ENCODE data around the gene WASL.

Gene WASL

GRCh38 chr7:123789817-123790216, 41.0 kb upstream of the WASL start:
- no peak overlapping the region for H3K4me3 ChIP-seq (ENCODE audit: low read depth, low read length)
- DNase-seq (ENCODE audit: low read depth), result no peak
- no peak for TF ChIP-seq CTCF (conservative IDR thresholded peaks at IDR 0.05; ENCODE audit: low read depth, low read length)

- TF ChIP-seq CTCF (conservative IDR thresholded peaks at IDR 0.05; ENCODE audit: low read depth, low read length), result no peak
- H3K4me3 ChIP-seq (ENCODE audit: low read depth, low read length), result no peak overlapping the region
- no peak for DNase-seq (ENCODE audit: low read depth)
These were observed 40.5 kb upstream of the WASL start for GRCh38 chr7:123789206-123789784.

GRCh38 chr7:123788584-123788983, 39.8 kb upstream of the WASL start:
- no peak overlapping the region for H3K4me3 ChIP-seq (ENCODE audit: low read depth, low read length)
- TF ChIP-seq CTCF (conservative IDR thresholded peaks at IDR 0.05; ENCODE audit: low read depth, low read length), result no peak
- no peak for DNase-seq (ENCODE audit: low read depth)

- TF ChIP-seq CTCF (conservative IDR thresholded peaks at IDR 0.05; ENCODE audit: low read depth, low read length), result no peak
- H3K4me3 ChIP-seq (ENCODE audit: low read depth, low read length), result no peak overlapping the region
- DNase-seq (ENCODE audit: low read depth), result no peak
These were observed 38.6 kb upstream of the WASL start for GRCh38 chr7:123787220-123788007.

GRCh38 chr7:123784263-123784662, 35.5 kb upstream of the WASL start:
- H3K4me3 ChIP-seq (ENCODE audit: low read depth, low read length), result no peak overlapping the region
- peak; percentile 63 for DNase-seq (ENCODE audit: low read depth)
- TF ChIP-seq CTCF (conservative IDR thresholded peaks at IDR 0.05; ENCODE audit: low read depth, low read length), result no peak

GRCh38 chr7:123783820-123784219, 35.0 kb upstream of the WASL start:
- no peak for TF ChIP-seq CTCF (conservative IDR thresholded peaks at IDR 0.05; ENCODE audit: low read depth, low read length)
- DNase-seq (ENCODE audit: low read depth), result no peak

More at GRCh38 chr7:123783820-123784219, 35.0 kb upstream of the WASL start:
- H3K4me3 ChIP-seq (ENCODE audit: low read depth, low read length), result no peak overlapping the region
